ENCODE data around the gene SLC34A3.

GRCh38 chr9:137188086-137188489 is 42.6 kb upstream of the SLC34A3 start:
- TF ChIP-seq CTCF (IDR thresholded peaks at IDR 0.05; ENCODE audit: low read depth, low read length) (no peak), EZH2phosphoT487 (IDR thresholded peaks at IDR 0.05; ENCODE audit: low read depth) (no peak)

Measured in OCI-LY3 (cell line).